B cell (primary cell): ENCODE data around the gene DMPK.

Source experiments
- CTCF ChIP-seq: fragments of 200-600 bp; IDR thresholded peaks from one replicate; pipeline ENCODE4 v1.8.0; 2022; ENCODE audit warnings: antibody characterized with exemption, mild to moderate bottlenecking
- EZH2 ChIP-seq: IDR thresholded peaks from 2 replicates; pipeline ENCODE4 v1.6.1; 2012; ENCODE audit warnings: borderline replicate concordance, low read depth, mild to moderate bottlenecking, moderate library complexity, low read length; ENCODE audit not compliant: insufficient read depth, poor library complexity, severe bottlenecking

GRCh38 chr19:45786533-45786894 lies 4.2 kb upstream of the DMPK start:
- TF ChIP-seq EZH2 (no peak), CTCF (no peak)
